NCI-H82 treated with DMSO at 0.1 percent for 48 hours (cell line): ENCODE data around the gene AKT2.
A peak's percentile ranks its signal among the peaks of the same experiment; 100 is the strongest.
"Not testable (repeated sequence)": the region's sequence is repeated elsewhere in the genome, so short reads cannot be mapped to it uniquely, and the experiment has no call there.

Source experiments
- DNase-seq: peaks from one replicate; lab custom pipeline; 2025; ENCODE audit not compliant: unreplicated experiment; lab: John Stamatoyannopoulos, UW

AKT2 gene

DNA sequence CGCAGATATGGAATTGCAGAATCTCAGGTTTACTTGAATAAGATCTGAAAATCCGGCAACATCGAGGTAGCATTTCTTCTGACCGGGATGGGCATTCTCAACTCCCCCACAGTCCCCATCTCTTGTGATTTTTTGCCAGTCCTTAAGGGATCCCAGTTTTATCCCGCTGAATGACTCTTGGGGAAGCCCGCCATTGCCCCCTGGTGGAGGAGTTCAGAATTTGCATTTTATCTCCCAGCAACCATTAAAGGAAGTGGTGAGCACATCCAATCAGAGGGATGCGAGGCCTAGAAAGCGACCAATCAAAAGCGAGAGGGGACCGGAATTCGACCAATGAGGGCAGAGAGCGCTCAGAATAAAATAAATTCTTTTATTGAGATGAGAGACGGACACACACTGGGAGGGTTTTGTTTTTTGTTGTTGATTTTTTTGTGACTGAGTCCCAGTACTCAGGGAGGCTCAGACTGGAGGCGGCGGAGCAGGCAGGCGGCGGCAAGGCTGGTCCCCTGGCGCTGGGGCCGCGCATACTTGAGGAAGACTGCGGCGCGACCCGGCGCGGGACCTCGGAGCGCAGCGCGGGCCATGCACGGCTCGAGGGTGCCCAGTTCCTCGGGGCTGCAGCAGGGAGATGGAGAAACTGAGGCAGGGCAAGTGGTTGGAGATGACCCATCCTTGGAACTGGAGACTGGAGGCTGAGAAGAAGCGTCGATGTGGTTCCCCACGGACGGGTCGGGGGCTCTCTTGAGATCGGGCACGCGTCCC is 63.1 kb downstream of the AKT2 start:
- peak; percentile 72 for DNase-seq

DNA sequence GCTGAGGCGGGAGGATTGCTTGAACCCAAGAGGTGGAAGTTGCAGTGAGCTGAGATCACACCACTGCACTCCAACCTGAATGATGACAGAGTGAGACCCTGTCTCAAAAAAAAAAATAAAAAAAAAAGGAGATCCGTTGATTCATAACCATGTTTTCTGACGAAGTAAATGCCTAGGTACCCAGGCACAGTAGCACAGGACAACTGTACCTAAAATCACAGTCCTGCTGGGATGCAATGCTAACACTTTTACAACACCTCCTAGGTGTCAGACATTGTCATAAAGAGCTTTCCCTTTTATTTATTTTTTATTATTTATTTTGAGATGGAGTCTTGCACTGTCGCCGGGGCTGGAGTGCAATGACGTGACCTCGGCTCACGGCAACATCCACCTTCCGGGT is 64.5 kb downstream of the AKT2 start:
- no peak for DNase-seq

DNA sequence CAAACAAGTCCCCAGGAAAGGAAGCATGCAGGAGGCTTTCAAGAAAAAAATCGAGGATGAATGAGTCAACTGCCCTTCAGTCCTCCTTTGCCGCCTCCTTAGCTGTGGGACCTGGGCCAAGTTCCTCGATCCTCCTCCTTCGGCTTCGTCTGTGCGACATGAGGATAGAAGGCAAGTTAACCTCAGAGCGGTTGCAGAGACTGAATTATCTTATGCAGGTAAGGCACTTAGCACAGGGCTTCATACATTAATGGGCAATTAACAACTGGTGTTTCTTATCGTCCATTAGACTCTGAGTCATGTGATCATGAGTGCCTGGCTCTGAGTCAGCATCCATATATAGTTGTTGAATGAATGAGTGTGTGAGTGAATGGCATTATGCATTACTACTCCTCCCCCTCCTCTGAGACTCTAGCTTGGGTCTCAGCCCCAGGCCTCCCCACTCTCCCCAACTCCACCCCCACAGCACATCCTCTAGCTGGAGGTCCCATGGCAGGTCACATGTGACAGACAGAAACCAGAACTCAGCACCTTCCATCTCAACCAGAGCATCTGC is 65.3 kb downstream of the AKT2 start:
- DNase-seq, result no peak

DNA sequence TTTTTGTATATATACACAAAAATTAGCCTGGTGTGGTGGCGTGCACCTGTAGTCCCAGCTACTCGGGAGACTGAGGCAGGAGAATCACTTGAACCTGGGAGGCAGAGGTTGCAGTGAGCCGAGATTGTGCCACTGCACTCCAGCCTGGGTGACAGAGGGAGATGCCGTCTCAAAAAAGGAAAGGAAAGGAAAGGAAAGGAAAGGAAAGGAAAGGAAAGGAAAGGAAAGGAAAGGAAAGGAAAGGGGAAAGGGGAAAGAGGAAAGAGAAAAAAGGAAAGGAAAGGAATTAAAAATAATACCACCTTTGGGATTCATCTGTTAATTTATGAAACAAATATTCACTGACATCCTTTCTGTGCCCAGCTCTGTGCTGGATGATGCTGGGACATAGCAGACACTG is 66.1 kb downstream of the AKT2 start:
- not testable (repeated sequence) for DNase-seq

DNA sequence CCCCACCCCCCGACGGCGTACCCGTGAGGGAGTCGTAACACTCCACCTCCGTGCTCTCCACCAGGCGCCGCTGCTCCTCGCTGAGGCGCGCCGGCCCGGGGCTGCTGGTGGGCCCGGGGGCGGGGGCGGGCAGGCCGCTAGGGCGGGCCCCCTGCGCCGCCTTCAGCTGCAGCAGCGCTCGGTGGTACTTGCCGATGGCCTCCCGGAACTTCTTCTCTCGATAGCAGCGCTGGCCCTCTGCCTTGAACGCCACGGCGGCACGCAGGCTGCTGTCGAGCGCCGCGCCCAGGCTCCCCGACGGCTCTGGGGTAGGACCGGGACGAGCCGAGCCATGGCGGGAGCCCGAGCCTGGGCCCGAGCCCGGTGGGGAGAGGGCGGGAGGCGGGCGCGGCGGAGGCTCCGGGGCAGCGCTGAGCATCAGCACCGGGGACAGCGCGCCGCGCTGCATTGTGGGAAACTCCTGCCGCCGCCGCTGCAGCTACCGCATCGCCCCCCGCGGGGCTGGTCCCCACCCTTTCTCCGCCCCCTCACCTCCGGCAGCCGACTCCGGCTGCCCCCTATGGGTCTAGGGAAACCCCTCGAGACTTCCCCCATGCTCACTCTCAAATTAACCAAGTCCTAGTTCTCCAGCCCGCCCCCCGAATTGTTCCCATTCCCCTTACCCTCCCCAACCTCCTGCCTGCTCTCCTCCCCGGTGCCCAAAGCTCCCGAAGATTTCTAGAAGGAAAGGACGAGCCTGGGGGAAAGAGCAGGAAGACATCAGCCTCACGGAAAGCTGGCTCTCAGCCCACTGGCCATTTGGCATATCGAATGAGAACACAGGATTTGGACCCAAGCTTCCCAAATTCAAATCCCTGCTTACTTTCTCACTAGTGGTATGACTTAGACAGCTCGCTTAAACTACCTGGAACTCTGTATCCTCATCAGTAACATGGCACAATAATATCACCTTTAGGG is 66.9 kb downstream of the AKT2 start, which contains the start of gene TTC9B:
Gene TTC9B (minus strand): TSS at position 451 of the 957 bp plus-strand sequence. CDS start 3 bp downstream, at position 448.
- no peak for DNase-seq

DNA sequence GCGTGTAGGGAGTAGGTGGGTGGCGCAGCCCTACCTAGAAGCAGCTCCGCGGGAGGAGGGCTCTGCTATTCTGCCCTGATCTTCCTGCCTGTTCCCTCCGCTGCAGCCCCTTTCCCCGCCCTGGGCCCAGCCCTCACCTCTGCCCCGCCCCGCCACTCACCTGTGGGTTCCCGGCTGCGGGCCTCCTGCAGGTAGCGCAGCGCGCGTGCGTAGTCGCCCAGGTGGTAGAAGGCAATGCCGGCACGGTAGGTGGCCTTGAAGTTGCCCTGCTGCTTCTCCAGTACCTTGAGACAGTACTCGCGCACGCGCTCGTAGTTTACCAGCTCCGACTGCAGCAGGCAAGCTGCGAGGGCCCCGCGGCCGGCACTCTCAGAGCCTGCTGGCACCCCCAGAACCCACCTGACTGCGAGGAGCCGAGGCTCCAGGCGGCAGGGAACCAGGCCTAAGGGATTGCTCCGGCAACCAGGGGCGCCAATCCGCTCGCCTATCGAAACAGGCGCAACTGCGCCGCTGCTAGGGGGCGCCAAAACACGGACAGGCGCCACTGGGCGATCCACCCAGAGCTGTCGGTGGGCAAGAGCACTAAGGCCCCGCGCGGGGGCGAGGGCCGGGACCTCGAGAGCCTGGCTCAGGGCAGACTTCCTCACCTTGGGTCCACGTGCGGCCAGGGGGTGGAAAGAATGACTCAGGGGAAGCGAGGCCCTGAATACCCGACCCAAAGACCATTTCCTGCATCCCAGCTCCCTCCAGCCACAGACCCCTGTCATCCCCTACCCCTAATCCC is 67.9 kb downstream of the AKT2 start:
- DNase-seq, result peak; percentile 11

DNA sequence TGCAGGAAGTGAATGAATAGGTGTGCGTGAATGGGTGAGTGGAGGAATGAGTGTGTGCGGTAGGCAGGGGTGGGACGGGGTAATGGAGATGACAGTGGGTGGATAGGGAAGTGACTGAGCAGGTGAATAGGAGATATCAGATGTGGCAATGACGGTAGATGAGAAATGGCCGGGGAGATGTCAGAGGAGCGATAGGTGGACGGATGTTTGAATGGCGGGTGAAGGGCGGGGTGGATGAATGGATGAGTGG is 68.4 kb downstream of the AKT2 start:
- no peak for DNase-seq

DNA sequence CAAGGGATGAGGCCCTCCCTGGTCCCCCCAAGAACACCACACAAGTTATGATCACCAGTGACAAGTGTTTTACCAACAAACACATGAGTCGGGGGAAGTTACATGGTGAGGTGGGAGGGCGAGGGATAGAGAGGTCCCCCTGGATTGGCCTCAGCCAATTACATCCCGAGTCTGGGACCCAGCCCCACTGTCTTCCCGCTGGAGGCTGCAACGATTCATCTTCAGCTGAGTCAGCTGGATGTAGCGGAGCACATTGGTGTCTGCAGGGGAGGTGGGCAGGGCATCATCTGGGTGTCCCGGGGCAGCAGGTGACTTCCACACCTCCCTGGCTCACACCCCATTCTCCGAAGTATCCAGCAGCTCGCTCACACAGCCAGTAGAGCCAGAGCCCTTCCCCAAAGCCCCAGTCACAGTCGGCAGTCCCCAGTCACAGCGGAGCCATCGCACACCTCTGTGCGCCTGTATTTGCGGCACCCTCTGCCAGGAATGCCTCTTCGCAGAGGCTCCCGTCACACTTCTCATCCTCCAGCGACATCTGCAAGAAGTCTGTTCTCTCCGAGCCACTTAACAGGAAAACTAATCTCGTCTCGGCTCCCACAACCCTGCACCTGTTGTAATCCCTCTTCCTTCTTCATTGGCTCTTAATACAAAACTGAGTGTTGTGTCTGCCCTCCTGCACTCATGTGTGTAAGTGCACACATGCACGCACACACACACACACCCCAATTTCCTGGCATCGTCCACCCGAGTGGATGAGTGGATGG is 69.0 kb downstream of the AKT2 start:
- no peak for DNase-seq

DNA sequence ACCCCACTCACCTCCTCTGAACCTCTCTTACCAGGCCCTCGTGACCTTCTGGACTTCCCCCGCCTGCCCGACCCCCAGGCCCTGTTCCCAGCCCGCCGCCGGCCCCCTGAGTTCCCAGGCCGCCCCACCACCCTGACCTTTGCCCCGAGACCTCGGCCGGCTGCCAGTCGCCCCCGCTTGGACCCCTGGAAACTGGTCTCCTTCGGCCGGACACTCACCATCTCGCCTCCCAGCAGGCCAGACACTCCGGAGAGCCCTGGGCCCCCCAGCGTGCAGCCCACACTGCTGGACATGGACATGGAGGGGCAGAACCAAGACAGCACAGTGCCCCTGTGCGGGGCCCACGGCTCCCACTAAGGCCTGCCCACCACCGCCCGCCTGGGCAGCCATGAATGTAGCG is 70.2 kb downstream of the AKT2 start:
- DNase-seq, result no peak

DNA sequence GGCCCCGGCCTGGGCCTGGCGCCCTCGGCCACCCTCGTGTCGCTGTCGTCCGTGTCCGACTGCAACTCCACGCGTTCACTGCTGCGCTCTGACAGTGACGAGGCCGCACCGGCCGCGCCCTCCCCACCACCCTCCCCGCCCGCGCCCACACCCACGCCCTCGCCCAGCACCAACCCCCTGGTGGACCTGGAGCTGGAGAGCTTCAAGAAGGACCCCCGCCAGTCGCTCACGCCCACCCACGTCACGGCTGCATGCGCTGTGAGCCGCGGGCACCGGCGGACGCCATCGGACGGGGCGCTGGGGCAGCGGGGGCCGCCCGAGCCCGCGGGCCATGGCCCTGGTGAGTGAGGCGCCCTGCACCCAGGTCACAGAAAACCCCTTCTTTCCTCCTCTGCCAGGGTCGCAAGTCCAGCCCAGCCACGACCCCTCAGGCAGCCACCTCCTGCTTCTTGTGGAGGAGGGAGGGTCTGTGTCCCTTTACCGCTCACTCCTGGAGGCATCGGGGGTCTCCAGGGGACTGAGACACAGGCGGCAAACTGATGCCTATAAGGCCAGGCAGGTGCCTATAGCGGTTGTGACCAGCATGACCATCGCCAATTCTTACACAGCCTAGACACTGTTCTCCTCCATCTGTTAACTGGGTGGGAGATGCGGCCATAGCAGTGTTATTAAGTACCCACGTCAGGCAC is 71.1 kb downstream of the AKT2 start:
- no peak for DNase-seq

DNA sequence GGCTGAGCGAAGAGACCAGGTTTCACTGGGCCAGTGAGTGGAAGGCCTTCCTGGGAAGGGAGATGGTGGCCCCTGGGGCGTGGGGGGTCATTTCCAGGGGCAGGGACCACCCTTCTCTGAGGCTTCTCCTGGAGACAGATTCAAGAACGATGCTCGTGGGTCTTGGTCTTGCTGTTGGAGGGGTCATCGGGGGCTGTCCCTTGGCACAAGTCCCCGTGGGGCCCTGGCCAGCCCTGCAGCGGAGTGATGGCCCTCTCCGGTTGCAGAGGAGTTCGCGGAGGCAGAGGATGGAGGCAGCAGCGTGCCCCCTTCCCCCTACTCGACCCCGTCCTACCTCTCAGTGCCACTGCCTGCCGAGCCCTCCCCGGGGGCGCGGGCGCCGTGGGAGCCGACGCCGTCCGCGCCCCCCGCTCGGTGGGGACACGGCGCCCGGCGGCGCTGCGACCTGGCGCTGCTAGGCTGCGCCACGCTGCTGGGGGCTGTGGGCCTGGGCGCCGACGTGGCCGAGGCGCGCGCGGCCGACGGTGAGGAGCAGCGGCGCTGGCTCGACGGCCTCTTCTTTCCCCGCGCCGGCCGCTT is 71.8 kb downstream of the AKT2 start:
- no peak for DNase-seq

DNA sequence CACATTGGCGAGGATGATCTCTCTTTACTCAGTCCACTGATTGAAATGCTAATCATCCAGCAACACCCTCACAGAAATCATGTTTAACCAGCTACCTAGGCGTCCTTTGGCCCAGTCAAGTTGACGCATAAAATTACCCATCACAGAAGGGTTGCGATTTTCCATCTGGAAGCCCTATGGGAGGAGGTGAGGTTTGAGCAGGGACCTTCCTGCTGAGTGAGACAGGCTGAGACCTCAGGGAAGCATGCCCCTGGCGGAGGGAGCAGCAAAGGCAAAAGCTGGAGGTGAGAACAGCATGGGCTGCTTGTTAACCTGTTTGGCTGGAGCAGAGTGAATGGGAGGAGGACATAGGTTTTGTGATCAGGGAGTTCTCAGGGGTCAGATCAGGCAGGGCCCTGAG is 74.3 kb downstream of the AKT2 start:
- no peak for DNase-seq

DNA sequence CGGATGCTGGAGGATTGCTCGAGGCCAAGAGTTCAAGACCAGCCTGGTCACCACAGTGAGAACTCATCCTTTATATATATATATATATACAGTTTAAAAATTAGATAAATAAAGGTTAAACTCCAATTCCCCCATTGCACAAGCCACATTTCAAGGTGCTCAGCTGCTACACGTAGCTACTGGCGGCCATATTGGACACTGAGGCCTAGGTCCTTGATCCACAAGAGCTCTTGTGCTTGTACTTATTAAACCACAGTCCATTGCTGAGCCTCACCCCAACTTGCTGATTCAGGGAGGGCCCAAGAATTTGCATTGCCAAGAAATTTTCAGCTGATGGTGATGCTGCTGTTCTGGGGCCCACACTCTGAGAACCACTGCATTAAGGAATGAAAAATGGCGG is 76.5 kb downstream of the AKT2 start:
- DNase-seq, result no peak

DNA sequence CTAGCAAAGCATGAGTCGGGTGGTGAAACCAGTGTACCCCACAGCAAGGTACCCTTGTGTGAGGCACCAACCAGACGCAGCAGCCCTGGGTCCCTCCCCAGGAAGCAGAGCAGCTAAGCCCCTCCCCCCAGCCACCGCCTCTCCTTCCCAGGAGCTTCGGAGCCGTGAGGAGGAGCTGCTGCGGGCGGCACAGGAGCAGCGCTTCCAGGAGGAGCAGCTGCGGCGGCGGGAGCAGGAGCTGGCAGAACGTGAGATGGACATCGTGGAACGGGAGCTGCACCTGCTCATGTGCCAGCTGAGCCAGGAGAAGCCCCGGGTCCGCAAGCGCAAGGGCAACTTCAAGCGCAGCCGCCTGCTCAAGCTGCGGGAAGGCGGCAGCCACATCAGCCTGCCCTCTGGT is 79.4 kb downstream of the AKT2 start:
- no peak for DNase-seq

DNA sequence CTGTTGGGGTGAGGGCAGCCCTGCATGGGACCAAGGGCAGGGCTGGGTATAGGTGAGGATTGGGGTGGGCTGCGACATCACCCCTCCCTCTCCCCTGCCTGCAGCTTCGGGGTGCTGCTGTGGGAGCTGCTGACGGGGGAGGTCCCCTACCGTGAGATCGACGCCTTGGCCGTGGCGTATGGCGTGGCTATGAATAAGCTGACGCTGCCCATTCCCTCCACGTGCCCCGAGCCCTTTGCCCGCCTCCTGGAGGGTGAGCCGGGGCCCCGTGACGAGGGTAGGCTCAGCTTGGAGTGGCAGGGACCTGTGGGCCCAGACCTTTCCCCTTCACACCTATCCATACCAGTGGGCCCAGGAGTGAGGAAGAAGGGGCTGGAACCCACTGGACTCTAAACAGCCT is 80.8 kb downstream of the AKT2 start:
- no peak for DNase-seq

DNA sequence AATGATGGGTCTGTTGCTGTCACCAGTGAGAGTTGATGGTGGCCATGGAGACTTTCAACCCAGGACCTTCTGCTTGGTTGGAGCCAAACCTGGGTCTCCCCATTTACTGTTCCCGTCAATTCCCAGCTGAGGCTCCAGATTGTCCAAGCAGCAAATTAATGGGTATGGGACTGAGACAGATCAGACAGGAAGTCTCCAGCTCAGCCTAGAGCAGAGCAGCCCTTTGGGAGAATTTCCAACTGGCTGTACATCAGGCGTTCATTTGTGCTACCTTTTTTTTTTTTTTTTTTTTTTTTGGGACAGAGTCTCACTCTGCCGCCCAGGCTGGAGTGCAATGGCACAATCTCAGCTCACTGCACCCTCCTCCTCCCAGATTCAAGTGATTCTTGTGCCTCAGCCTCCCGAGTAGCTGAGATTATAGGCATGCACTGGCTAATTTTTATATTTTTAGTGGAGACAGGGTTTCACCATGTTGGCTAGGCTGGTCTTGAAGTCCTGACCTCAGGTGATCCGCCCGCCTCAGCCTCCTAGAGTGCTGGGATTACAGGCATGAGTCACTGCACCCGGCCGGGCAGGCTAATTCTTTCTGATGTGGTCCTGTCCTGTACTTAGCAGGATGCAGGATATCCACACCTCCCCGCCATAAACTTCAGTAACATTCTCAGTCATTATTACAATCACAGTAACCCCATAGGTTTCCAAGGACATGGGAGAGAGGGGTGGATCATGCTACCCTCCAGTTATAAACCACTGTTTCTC is 84.6 kb downstream of the AKT2 start:
- DNase-seq, result no peak

DNA sequence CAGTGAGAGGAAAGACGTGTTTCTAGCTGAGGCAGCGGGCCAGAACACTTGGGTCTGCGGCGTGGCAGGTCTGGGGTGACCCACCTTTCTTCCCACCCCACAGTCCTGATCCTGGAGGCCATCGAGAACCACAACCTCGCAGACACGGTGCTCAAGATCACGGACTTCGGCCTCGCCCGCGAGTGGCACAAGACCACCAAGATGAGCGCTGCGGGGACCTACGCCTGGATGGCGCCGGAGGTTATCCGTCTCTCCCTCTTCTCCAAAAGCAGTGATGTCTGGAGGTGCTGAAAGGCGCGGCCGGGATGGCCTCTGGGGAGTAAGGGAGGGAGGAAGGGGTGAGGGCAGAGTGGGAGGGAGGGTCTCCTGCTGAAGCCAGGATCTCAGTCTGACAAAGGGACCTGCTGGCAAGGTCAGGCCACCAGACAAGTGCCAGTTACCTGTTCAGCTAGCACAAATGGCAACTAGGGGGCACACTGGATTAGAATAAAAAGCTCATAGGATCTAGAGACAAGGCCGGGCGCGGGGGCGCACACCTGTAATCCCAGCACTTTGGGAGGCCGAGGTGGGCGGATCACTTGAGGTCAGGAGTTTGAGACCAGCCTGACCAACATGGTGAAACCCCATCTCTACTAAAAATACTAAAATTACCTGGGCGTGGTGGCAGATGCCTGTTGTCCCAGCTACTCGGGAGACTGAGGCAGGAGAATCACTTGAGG is 86.7 kb downstream of the AKT2 start:
- DNase-seq, result no peak

DNA sequence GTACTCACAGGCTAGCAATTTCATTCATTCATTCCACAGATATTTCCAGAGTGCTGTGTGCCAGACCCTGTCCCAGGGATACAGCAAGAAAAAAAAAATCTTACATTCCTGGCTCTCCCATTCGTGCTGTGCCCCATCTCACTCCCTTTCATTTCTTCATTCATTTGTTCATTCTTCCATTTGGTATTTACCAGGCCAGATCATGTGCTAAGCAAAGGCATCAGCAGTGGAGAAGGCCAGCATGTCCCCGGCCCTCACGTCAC is 91.6 kb downstream of the AKT2 start:
- no peak for DNase-seq
